HG03457 (cell line): Measurements from ENCODE around the gene PRSS16.
"Not testable (repeated sequence)": the region's sequence is repeated elsewhere in the genome, so short reads cannot be mapped to it uniquely, and the experiment has no call there.

ENCODE experiments used
- ATAC-seq: cut with Tn5 transposase; IDR thresholded peaks from one replicate; pipeline ENCODE4 v1.9.1; 2021; ENCODE audit warnings: moderate number of reproducible peaks; ENCODE audit not compliant: unreplicated experiment

The PRSS16 gene

DNA sequence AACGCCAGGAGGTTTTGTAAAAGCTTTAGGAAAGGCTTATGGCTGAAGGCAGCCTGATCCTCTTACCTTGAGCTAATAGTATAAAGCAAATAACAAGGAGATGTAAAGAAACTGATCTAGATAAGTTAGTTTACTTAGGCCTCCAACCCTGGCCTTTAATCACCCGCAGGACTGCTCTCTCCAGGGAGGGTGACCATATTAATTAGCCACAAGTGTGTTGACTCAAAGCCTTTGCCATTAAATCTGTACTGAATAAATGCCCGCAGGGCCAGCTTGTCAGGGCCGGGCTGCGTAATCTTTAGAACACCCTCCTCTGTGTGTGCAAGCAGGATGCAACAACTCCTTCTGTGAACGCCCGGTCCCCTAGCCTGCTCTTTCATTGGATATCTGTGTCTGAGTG, 6.1 kb upstream of the PRSS16 start:
- no peak for ATAC-seq

DNA sequence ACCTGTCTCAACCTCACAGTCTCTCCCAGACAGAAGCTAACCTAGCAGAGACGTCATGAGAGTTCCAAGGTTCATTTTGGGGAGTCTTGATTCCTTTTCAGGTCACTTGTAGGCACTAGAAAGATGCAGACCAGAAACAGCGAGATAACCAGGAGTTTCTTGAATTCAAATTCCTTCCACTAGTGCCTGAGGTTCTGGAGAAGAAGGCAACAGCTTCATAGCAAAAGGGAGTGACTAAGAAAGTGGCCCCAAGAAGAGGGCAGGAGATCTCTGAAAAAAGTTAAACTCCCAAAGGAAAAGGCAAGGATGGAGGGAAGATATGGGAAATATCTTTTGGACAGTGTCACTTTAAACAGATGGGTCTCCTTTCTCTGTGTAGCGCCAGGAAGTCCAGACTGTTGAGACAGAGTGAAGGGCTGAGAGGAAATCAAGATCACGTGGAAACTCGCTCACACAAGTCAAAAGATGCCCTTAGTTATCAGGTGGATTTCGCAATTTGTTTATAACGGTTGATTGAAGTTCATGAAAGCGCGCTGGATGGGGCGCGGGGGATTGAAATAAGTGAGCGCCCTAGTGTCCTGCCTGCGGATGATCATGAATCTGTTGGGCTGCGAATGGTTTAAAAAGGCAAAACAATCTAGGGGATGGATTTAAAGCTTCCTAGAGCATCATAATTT, 4.8 kb upstream of the PRSS16 start:
- no peak for ATAC-seq

DNA sequence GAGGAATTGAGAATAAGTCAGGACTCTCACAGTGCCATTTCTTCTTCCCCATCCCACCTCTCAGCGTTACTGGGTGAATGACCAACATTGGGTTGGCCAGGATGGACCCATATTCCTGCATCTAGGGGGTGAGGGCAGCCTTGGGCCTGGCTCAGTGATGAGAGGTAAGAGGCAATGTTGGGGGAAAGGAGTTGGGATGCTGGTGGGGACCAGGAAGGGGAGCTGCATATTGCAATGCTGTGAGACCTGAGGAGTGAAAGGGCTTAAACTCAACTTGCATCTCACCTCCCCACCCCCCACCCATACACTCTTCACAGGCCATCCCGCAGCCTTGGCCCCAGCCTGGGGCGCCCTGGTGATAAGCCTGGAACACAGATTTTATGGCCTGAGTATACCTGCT, 1.3 kb downstream of the PRSS16 start:
- ATAC-seq, result no peak

- ATAC-seq, result no peak
Measured at GRCh38 chr6:27250277-27251111, 3.0 kb downstream of the PRSS16 start.

DNA sequence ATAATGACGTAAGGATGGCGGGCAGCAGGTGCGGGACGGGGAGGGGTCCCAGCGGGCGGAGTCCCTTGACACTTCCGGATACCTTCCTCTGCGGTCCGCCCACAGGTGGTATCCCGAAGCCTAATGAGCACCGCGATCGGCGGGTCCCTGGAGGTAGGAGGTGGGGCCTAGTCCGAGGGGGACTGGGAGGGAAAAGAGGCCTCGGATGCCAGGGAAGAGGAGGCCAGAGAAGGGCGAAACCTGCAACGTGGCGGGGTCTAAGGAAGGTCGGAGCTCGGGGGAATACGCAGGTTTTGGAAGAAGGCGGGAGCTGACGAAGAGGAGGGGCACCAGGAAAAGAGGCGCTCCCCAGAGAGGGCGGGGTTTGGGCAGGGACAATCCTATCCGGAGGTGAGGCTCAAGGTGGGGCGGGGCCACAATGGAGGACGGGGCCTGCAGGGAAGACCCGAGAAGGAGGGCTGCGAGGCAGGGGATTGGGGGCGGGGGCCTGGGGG, 3.7 kb downstream of the PRSS16 start:
- peak; percentile 68 for ATAC-seq

DNA sequence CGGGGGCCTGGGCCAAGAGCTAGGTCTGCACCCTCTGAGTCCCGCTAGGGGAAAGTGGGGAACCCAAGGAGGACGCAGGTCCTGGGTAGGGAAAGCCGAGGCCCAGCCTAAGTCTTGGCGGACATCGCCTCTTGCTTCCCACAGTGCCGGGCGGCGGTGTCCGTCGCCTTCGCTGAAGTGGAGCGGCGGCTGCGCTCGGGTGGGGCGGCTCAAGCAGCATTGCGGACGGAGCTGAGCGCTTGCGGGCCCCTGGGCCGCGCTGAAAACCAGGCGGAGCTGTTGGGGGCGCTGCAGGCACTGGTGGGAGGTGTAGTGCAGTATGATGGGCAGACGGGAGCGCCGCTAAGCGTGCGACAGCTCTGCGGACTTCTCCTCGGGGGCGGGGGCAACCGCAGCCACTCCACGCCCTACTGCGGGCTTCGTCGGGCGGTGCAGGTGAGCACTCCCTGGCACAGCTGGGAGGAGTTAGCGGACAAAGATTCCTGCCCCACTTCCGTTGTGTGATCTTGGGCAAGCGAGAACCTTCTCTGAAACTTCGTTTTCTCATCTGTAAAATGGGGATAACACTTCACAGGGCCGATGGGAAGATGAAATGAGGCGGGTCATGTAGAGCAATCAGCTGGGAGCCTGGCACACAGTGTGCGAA, 4.2 kb downstream of the PRSS16 start:
- ATAC-seq, result peak; percentile 55

- ATAC-seq, result no peak
Measured at GRCh38 chr6:27254566-27254965, 7.1 kb downstream of the PRSS16 start.

- no peak for ATAC-seq
Measured at GRCh38 chr6:27255866-27256265, 8.4 kb downstream of the PRSS16 start.

DNA sequence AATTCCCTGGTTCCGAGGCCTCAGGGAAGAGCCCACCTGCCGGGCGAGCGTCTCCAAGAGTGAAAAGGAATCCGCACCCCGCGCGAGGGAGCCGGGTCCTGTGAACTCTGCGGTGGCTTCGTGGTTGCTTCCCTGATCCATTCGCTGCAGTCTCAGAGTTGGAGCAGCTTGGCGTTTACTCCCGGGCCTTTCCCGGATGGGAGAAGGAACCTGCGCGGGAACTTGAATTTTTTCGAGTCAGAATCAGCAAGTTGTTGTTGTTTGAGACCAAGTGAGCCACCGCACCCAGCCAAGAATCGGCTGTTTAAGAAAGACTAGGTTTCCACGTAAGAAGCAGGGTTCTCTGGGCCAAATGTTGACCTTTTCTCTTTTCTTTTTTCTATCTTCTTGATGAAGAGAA, 12.9 kb downstream of the PRSS16 start:
- ATAC-seq, result no peak

DNA sequence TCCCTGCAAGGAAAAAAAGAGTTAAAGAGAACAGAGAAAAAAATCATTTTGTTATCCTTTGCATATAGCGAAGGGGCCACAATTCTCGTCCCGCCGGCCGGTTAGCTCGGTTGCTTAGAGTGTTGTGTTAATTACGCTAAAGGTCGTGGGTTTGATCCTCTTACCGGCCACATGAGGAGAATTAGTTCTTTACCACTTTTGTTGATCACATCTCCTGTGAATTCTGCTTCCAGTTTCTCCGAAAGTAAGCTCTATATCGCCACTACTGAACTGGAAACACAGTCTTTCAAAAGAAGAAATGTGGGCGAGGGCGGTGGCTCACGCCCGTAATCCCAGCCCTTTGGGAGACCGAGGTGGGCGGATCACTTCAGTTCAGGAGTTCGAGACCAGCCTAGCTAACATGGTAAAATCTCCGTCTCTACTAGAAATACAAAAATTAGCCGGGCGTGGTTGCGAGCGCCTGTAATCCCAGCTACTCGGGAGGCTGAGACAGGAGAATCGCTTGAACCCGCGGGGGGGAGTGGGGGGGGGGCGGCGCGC, 13.4 kb downstream of the PRSS16 start:
- ATAC-seq, result no peak

DNA sequence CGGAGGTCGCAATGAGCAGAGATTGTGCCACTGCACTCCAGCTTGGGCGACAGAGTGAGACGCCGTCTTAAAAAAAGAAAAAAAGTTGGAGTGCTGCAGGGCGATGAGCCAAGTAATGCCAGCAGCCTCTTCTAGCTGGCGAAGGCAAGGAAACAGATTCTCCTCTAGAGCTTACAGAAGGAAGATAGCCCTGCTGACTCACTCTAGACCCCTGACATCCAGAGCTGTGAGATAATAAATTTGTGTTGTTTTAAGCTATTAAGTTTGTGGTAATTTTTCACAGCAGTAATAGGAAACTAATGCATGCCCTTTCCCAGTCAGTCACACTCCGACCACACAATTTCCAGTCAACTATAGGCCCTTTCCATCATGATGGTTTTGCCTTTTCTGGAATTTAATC, 16.4 kb downstream of the PRSS16 start:
- ATAC-seq, result no peak

DNA sequence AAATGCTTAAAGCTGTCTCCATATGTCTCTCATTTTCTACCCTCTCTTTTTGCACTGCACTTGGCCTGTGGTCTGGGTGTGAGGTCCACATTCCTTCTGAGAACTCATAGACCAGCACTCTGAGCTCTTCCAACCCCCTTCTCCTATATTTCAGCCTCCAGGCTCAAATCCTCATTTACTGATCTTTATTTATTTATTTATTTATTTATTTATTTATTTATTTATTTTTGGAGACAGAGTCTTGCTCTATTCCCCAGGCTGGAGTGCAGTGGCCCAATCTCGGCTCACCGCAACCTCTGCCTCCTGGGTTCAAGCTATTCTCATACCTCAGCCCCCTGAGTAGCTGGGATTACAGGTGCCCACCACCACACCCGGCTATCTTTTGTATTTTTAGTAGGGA, 19.5 kb downstream of the PRSS16 start:
- ATAC-seq, result not testable (repeated sequence)

GRCh38 chr6:27267857-27268434, 20.4 kb downstream of the PRSS16 start:
- no peak for ATAC-seq

DNA sequence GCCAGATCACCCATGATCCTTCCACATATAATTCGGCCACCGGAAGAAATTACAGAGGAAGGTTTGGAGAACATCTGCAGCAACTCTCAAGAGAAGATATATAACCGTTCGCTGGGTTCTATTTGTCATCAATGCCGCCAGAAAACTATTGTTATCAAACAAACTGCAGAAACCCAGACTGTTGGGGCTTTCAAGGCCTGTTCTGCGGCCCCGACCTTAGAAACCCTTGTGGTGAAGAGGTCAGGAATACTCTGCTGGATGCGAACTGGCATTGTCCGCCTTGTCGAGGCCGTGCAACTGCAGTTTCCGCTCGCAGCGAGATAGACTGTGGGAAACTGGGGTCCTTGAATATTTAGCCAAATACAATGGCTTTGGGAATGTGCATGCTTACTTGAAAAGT, 21.3 kb downstream of the PRSS16 start:
- ATAC-seq, result no peak

GRCh38 chr6:27273783-27274182, 26.3 kb downstream of the PRSS16 start:
- no peak for ATAC-seq

DNA sequence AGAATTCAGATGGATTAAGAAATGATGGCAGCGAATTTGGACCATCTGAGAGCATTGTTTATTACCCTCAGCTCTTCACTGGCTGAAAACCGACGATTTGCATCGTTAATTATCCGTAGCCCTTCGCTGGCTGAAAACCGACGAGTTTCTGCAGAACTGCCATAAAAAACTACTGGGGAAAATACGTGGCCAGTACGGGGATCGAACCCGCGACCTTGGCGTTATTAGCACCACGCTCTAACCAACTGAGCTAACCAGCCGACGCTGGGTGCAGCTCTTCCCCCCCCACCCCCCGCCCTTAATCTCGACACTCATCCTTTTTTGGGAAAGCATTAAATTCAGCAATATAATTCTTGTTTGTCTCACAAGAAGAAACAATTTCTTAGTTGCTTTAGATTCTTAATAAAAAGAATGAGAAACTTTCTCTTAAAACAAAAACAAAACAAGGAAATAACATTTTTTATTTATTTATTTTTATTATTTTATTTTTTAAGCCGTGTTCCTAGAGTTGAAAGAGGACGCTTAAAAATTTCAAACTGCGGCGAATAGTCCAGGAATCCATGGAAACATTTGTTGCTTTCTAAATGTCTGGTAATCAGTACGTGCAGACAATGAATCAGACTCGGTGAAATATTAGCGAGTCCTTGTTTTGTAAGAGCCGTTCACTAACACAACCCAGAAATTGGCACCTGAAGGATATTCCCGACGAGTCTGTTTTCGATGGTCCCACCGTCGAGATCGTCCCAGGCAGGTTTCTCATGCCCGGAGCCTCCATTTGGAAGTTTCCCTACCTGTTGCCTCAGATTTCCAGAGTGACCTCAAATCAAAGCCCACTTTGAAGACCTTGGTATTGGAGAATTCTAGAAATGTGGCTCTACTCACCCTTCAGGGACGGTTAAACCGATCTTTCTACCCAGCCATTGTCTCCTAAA, 27.8 kb downstream of the PRSS16 start:
- ATAC-seq, result no peak

DNA sequence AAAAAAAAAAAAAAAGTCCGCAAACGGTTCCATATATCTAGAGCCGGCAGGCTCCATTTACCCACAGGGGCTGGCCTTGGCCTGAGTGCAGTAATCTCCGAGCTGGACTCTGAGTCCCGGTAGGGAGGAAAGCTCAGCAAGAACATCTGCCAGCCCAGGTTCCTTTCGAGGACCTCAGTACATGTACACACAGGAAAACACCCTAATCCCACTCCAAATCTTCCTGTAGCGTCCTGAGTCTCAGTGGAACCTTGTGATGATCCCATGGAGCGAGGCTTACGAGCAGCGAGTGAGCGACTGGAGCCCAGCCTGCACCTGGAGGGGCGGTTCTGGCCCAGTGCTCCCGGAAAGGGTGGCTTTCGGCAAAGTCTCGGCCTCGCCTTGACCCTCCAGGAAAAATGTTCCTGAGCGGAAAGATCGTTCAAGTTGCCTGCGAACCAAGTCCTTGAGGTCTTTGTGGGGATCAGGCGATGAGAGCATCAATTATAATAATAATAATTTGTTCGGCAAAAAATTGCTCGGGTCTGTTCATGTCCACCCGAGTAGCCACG, 32.1 kb downstream of the PRSS16 start:
- no peak for ATAC-seq

DNA sequence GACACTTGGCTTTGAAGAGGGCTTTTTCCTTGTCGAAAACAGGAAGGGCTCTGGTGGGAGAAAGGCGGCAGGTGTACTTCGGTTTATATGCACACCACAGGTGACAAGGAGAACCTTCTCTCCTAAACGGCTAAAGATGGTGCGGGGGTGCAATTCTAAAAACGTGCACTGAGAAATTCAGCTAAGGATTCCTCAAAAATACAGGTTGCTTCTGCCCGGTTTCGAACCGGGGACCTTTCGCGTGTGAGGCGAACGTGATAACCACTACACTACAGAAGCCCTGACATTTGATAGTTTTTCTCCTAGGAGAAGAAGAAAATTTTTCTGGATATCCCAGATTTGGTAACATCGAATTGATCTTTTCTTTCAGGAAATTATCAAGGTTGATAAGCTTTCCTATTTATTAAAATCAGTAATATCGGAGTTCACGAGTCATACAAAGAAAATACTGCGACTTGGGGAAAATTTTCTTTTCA, 32.6 kb downstream of the PRSS16 start:
- ATAC-seq, result no peak

GRCh38 chr6:27280540-27281000, 33.1 kb downstream of the PRSS16 start:
- no peak for ATAC-seq
